GM12801 (cell line): ENCODE measurements around the gene SIPA1L3.

Experiments used
- CTCF ChIP-seq: IDR thresholded peaks from one replicate; pipeline ENCODE4 v1.5.1; 2011; ENCODE audit warnings: control low read depth; ENCODE audit not compliant: insufficient read length; ENCODE audit errors: extremely low read depth

SIPA1L3 gene

GRCh38 chr19:38064661-38065425, 157.8 kb downstream of the SIPA1L3 start:
- no peak for TF ChIP-seq CTCF

GRCh38 chr19:38068826-38069225, 161.8 kb downstream of the SIPA1L3 start:
- TF ChIP-seq CTCF, result no peak

GRCh38 chr19:38070573-38070972, 163.6 kb downstream of the SIPA1L3 start:
- no peak for TF ChIP-seq CTCF

- no peak for TF ChIP-seq CTCF
Measured at GRCh38 chr19:38071647-38072046, 164.6 kb downstream of the SIPA1L3 start.

GRCh38 chr19:38072776-38073750, 166.1 kb downstream of the SIPA1L3 start:
- no peak for TF ChIP-seq CTCF

- no peak for TF ChIP-seq CTCF
Measured at GRCh38 chr19:38073841-38074685, 167.1 kb downstream of the SIPA1L3 start.
